Stimulated activated CD8-positive, alpha-beta memory T cell treated with anti-CD3 and anti-CD28 coated beads, Interleukin-7, amount 100 ng/mL, for 48 hours (primary cell): ENCODE results near the gene ARIH2.

Source experiments
- DNase-seq, 2 donors: peaks; one replicate each; pipeline ENCODE4 v3.0.0-alpha.2; 2020; ENCODE audit warnings: low read depth in 1 of 2; ENCODE audit errors: extremely low read depth in 1 of 2

The ARIH2 gene

GRCh38 chr3:48970586-48970985, 51.9 kb downstream of the ARIH2 start:
- DNase-seq: no peak

GRCh38 chr3:48974076-48974864, 55.6 kb downstream of the ARIH2 start:
- DNase-seq: no peak

GRCh38 chr3:48979451-48979850, 60.8 kb downstream of the ARIH2 start:
- no peak for DNase-seq

- no peak for DNase-seq
These were observed 61.7 kb downstream of the ARIH2 start for GRCh38 chr3:48980295-48980694.

- no peak for DNase-seq
These were observed 63.4 kb downstream of the ARIH2 start for GRCh38 chr3:48982016-48982415.

GRCh38 chr3:48982686-48983085, 64.0 kb downstream of the ARIH2 start:
- DNase-seq: no peak

- no peak for DNase-seq
These were observed 64.5 kb downstream of the ARIH2 start for GRCh38 chr3:48983096-48983495.

- DNase-seq: no peak
These were observed 66.0 kb downstream of the ARIH2 start for GRCh38 chr3:48984663-48985062.

GRCh38 chr3:48985831-48986376, 67.3 kb downstream of the ARIH2 start:
- no peak for DNase-seq

- no peak for DNase-seq
These were observed 70.6 kb downstream of the ARIH2 start for GRCh38 chr3:48989126-48989795.

- peak; percentile 74 to 81 for DNase-seq
These were observed 71.4 kb downstream of the ARIH2 start, which contains the start of gene P4HTM for GRCh38 chr3:48989796-48990635. P4HTM (plus strand) TSS chr3:48990241; CDS start chr3:48990257, 16 bp downstream.

GRCh38 chr3:48990636-48991469, 72.2 kb downstream of the ARIH2 start:
- no peak for DNase-seq

GRCh38 chr3:48991851-48992545, 73.4 kb downstream of the ARIH2 start:
- DNase-seq: no peak

- no peak for DNase-seq
These were observed 75.2 kb downstream of the ARIH2 start for GRCh38 chr3:48993834-48994233.

GRCh38 chr3:48996640-48997039, 78.0 kb downstream of the ARIH2 start:
- no peak for DNase-seq

GRCh38 chr3:48997102-48997635, 78.5 kb downstream of the ARIH2 start:
- no peak for DNase-seq

- no peak for DNase-seq
These were observed 79.3 kb downstream of the ARIH2 start for GRCh38 chr3:48997714-48998637.
